Stimulated activated CD4-positive, alpha-beta T cell treated with anti-CD3 and anti-CD28 coated beads, Interleukin-4, amount 100 ng/mL, for 1 hour (primary cell): ENCODE results near the gene LETM1.
A peak's percentile ranks its signal among the peaks of the same experiment; 100 is the strongest.

ENCODE experiments used
- DNase-seq: peaks from one replicate; pipeline ENCODE4 v3.0.0-alpha.2; 2020

Gene LETM1

GRCh38 chr4:1793496-1793840 is 62.5 kb downstream of the LETM1 start:
- DNase-seq, result peak; percentile 45

DNA sequence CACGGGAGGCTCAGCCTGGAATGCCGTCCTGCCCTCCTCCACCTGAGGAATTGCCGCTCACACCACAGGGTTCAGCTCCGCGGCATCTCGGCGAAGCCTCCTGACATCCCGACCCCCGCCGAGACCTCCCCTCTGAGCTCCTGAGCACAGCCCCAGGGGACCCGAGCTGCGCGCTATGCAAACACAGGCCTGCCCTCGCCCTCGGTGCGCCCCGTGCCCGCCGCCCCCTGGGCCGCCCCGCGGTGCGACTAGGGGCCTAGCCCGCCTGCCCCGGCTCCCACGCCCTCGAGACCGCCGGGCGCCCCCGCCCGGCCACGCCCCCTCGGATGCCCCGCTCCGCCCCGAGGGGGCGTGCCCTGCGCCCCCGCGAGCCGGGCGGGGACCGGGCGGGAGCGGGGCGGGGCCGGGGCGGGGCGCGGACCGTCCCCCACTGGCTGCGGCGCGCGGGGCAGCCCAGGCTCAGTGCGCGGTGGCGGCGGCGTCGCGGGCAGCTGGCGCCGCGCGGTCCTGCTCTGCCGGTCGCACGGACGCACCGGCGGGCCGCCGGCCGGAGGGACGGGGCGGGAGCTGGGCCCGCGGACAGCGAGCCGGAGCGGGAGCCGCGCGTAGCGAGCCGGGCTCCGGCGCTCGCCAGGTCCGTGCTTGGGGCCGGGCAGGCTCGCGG is 63.0 kb downstream of the LETM1 start, which contains the start of gene FGFR3:
TSS of gene FGFR3 (plus strand) at position 462 of the 664 bp plus-strand sequence. CDS start 642 bp downstream, outside the sequence.
- DNase-seq, result peak; percentile 57

- DNase-seq, result no peak
Measured at GRCh38 chr4:1792158-1792831, 63.7 kb downstream of the LETM1 start.

GRCh38 chr4:1790005-1790404 is 66.0 kb downstream of the LETM1 start:
- DNase-seq, result no peak

DNA sequence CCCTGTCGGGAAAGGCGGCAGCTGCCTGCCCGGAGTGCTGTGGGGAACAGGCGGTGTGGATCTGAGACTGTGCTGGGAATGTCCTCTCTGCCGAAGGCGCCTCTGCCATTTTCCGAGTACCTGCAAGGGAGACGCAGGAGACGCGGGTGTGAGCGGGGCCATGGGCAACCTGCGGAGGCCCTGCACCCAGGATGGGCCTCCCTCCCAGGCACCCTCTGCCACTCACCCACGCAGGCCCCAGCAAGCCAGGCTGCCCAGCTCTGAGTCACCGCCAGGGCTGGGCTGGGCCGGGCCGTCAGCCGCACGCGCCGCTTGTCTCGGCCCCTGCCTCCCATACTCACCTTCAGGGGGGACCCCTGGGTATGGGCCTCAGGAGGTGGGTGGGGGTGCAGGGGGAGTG is 66.4 kb downstream of the LETM1 start:
- DNase-seq, result no peak

- DNase-seq, result no peak
Measured at GRCh38 chr4:1788254-1788973, 67.5 kb downstream of the LETM1 start.

DNA sequence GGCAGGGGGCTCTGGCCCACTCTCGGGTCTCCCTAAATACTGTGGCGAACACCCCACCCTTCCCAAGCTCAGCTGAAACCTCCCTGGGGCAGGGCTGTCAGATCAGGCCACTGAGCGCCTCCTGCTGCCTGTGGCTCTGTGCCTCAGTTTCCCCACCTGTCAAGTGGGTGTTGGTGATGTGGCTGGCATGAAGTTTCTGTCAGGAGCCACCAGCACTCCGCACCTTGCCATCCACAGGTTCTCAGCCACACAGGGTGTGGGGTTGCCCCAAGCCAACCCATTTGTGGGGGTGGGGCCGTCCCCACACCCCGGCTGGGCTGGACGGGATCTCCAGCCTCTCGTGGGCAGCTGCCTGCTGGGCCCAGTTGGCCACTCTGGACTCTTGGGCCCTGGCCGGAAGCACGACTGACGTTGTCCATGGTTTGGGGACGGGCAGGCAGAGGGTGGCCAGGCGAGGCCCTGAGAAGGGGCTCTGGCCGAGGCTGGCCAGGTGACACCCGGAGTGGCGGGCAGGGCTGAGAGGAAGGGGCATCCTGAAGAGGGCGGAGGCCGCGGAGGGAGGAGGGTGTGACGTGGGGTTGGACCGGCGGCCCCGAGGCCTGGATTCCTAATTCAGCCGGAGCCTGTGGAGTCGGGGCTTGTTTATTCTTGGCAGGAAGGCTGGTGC is 68.4 kb downstream of the LETM1 start:
- DNase-seq, result no peak

DNA sequence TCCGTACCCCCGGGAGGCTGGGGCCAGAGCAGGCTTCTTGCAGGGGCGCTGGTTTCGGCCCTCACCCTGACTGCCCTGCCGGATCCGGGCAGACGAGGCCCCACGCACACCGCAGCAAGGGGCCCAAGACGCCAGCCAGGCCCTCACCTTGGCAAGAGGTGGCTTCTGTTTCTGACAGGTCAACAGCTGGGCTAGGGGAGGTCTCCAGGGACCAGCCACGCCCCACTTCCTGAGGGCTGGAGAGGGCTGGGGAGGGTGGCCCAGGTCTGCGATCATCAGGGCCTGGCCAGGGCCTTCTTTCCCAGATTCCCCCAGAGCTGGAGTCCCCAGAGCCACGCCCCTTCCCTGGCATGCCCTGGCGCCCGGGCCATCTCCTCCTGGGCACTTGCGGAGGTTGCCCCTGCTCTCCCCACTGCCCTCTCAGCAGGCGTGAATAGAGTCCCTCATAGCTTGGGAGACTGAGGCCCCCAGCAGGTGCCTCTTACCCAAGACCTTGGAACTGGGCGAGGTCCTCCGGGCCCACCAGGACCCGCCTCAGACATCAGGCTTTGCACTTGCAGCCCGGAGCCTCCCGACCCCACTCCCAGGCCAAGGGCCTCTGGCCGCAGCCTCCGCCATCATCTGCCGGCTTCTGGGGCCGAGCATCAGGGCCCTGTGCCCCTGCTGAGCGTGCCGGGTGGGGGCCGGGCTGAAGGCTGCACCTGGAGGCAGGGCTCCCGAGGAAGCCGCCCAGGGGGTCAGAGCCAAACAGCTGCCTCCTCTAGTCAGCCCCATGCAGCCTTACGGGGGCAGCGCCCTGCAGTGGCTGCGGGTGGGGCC is 69.2 kb downstream of the LETM1 start:
- DNase-seq, result no peak

DNA sequence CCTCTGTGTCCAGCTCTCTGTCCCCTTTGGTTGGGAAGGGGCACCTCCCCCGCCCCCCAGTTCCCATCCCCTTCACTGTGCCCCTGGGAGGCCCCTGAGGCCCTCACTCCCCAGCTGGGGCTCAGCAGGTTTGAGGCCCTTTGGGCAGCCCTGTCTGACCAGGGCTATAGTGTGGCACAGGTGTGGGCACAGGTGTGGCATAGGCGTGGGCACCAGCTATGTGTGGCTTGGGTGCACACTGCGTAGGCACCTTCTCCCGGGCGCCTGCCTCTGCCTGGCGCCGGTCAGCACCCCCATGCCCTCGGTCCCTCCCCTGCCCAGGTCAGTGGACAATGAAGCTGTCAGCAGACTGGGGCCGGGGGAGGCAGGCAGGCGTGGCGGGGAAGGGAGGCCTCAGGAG is 70.4 kb downstream of the LETM1 start:
- DNase-seq, result no peak

DNA sequence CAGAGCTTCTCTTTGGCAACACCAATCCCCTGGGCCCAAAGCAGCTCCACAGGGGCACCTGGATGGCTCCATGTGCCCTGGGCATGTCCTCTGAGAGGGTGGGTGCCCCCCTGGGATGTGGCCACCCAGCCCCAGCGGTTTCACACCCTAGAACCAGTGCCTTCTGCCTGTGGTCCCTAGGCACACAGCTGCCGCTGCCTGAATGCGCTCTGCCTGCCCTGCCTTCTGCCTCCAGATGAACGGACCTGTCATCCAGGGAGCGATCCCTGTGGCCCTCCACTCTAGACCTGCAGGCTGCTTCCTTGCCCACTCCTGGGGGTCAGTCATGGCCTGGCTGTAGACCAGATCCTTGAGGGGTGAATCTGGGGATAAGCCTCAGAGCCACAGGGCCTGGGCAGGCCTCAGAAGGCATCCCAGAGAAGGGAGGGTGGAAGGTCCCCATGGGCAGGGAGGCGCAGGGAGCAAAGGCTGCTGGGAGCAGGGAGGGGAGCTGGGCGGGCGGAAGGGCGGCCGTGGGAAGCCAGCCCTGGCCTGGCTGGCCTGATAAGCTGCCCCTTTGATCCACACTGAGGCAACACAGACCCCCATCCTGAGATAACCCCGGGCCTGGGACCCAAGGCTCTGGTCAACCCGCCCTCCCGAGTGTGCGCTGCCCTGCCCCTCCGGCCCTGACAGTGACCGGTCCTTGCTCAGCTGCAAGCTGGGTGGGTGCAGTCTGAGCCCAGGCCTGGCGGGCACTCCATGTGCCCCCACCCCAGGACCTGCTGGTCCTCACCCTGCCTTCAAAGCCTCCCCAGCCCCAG is 71.0 kb downstream of the LETM1 start:
- DNase-seq, result no peak

DNA sequence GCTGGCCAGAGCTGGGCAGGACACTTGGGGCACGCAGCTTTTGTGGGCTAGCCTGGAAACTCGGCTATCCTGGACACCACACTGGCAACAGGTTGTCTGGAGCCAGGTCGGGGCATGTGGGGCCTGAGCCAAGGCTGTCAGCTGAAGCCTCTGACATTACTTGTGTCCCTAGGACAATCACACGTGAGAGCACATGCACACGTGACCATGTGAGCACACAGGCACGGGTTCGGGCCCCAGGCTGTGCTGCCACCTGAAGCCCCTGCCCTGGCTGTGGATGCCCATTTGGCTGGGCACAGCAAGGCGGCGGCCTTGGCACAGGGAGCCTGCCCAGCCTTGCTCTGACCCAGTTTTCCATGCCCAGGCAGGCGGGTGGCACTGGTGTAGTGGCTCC is 71.6 kb downstream of the LETM1 start:
- DNase-seq, result no peak

DNA sequence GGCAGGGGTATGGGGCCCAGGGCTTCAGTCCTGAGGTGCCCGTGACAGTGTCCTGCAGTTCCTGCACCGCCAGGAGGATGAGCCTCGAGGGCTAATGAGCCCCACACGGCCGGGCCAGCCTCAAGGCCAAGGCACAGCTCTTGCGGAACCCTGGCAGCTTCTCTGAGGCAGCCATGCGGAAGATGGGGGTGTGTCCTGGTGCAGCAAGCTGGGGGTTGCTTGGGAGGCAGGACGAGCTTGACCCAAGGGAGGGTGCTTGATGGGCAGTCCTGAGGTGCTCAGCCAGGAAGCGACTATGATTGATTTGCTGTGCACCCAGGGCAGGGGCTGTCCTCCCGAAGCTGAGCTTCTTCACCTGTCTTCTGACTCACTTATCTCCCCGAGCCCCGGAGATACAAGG is 72.0 kb downstream of the LETM1 start:
- DNase-seq, result no peak

- DNase-seq, result no peak
Measured at GRCh38 chr4:1783015-1783414, 72.9 kb downstream of the LETM1 start.

DNA sequence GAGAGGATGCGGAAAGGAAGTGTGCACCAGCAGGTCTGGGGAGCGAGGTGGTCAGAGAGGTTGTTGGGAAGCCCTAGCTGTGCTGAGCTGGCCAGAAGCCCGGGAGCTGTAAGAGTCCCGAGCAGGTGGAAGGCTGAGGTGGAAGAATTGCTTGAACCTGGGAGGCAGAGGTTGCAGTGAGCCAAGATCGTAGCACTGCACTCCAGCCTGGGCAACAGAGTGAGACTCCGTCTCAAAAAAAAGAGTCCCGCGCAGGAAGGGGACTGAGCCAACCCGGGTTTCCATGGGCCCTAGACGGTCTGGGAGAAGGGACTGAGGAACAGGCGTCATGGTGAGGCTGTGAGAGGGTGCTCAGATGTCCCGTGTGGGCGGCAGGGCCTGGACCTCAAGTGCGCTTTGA is 75.5 kb downstream of the LETM1 start:
- no peak for DNase-seq

GRCh38 chr4:1779588-1780382 is 76.2 kb downstream of the LETM1 start:
- DNase-seq, result no peak

DNA sequence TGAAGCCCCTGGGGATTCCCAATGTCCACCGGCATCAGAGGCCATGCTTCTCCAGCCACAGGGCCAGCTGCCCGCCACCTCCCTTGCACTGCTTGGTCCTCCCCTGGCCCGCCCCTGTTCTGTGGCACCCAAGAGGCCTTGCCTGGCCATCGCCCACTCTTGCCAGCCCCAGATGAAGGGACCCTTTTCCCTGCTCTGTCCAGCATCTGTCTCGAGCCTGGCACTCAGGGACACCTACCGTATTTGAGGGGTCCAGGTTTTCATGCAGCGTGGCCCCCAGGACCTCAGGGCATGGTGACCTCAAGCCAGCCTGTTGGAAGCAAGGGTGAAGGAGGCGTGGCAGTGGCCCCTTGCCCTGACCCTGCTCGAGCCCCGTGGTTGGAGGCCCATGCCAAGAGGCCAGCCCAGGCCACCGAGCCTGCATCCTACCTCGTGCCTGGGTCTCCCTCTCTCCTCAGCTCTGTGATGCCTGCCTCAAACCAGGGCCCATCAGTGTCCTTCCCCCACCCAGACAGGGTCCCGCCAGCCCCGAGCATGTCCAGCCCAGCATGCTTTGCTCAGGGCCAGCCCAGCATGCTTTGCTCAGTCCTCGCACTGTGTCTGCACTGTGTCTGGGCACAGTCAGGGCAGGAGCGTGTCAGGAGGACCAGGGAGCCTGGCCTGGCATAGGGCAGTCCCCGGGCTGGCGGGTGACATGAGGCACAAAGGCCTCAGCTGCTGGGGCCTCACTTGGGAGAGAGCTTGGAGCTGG is 77.1 kb downstream of the LETM1 start:
- DNase-seq, result no peak

DNA sequence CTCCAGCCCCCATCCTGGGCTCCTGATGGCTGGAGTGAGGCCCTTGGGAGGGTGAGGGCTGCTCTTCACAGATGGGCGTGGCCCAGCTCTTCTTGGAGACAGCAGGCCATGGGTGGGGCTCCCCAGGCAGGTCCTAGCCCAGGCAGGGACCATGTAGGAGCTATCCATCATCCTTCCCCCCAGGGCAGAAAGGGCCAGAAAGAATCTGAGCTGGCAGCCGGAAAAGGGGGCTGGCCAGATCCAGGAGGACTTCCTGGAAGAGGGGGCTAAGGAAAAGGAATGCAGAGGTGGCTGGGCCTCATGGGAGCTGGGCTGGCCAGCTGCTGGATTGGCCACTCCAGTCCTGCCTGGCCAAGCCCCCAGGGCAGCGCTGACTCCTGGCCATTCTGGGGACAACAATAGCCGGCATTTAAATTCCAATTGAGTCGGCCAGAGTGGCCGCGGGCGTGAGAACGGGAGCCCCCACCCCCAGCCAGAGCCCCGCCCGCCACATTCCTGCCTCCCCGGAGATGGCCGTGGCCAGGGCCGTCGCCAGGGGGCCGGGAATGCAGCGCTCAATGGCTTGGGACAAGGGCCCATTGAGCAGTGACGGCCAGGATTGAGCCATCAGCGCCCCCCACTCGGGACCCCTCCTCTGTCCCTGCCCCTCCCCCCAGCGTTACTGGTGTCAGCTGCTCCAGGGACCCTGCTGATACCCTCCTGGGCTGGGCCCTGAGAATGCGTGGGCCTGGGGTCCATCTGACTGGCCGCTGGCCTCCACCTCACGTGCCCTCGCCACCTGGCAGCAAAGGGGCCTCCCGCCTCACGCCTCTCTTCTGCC is 77.9 kb downstream of the LETM1 start:
- no peak for DNase-seq

DNA sequence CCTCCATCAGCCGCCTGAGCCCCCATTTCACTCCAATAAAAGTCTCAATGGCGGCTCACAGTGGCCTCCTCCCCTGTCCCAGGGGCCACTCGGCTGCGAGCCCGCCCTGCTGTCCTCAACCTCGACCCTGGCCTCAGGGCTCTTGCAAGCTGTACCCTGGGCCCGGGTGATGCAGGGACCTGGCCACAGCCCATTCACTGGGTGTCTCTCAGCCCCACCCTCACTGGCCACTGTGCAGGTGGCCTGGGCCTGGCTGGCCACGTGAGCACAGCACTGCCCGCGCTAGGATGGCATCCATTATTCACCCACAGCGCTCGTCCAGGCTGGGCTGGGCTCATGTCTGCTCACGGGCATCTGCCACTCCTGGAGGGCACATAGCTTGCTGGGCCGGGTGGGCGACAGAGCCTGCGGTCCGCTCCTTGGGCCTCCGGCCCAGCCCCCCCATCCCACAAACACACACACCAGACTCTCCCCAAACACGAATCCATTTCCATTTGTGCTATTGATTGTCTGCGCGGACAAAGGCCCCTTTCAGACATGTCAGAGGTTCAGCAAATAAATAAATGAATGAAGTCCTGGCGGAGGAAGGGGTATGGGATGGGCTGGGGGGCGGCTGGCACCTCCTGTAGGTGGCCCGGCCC is 79.3 kb downstream of the LETM1 start:
- DNase-seq, result no peak
